Measurements from ENCODE around the gene COX5A.
"Not testable (repeated sequence)": the region's sequence is repeated elsewhere in the genome, so short reads cannot be mapped to it uniquely, and the experiment has no call there.

Gene COX5A

DNA sequence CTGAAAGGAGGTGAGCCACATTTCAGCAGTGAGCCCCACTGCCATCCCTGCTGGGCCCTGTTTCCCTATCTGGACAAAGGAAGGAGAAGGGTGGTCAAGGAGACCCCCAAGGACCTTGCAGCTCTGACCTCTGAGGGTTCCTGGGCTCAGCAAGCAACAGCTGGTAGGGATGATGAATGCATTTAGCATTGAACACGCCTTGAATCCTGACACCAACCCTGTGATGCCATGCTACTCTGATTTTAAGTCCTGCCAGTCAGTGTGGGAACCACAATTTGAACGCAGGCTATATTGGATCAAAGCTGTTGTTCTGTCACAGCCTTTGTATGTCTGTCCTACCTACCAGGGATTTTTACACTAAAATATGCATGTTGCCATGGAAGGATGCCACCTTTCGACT is 41.6 kb downstream of the COX5A start:
- DNase-seq = no peak

DNA sequence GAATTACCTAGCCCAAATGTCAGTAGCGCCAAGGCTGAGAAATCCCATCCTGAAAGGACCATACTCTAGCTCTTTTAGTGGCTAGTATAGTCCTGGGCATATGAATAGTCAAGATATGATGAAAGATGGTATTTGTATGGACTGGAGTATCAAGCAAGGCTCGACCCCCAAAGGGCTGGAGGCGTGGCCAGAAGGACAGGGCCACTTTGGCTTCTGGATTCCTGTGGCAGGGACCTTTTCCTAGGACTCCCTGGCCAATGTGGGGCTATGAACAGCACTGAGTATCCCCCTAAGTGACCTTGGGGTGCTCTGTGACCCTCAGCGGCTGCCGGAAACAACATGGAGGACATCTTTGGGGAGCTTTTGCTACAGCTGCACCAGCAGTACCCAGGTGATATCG is 42.0 kb downstream of the COX5A start:
- no peak for DNase-seq

DNA sequence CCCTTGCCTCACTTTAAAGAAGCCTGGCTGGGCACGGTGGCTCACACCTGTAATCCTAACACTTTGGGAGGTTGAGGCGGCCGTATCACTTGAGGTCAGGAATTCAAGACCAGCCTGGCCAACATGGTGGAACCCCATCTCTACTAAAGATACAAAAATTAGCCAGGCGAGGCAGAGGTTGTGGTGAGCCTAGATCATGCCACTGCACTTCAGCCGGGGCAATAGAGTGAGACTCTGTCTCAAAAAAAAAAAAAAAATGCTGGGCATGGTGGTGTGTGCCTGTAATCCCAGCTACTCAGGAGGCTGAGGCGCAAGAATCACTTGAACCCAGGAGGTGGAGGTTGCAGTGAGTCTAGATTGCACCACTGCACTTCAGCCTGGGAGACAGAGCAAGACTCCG is 43.5 kb downstream of the COX5A start:
- DNase-seq = not testable (repeated sequence)

DNA sequence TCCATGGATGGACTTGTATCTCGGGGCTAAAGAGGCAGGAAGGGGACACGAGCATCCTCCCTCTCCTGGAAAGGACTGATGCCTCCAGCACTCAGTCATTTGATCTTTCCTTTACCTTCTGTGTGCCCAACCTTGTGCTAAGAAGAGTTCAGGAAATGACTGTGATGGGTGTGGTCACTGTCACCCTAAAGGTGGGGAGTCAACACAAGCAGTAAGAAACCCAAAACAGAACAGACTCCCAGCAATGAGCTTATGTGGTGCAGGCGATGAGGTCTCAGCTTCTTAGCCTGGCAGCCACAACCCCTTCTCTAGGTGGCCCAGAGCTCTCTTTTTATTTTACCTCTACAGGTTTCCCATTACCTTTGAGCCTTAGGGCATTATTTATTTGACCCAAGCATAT is 44.2 kb downstream of the COX5A start:
- no peak for DNase-seq

DNA sequence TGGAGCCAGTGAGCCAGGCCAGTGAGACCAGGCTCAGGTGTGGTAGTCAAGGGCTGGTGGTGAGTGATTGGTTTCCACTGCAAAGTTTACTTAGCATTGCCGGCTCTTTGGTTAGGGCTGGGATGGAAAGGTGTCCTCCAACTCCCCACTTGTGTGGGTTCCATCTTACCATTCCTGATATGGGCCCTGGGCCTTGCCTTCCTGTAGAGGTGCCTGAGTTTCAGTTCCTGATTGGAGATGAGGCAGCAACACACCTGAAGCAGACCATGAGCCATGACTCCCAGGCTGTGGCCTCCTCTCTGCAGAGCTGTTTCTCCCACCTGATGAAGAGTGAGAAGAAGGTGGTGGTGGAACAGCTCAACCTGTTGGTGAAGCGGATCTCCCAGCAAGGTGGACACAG is 44.9 kb downstream of the COX5A start:
- DNase-seq = no peak

DNA sequence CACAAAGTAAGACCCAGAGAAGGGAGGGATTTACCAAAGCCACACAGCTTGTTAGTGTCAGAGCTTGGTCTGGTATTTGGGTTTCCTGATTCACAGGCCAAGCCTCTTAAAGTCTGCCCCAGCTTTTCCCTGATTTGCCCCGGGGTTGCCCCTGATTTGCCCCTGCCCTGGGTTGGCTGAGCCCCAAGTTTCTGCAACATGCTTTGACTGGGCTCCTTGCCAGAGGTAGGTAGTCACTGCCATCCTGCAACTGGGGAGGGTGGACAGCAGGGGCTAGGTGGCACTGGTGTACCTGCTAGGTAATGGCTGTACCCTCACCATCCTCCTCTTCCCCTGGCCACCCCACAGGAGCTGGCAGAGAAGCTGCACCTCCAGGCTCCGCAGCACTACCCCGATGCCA is 45.6 kb downstream of the COX5A start:
- no peak for DNase-seq

DNA sequence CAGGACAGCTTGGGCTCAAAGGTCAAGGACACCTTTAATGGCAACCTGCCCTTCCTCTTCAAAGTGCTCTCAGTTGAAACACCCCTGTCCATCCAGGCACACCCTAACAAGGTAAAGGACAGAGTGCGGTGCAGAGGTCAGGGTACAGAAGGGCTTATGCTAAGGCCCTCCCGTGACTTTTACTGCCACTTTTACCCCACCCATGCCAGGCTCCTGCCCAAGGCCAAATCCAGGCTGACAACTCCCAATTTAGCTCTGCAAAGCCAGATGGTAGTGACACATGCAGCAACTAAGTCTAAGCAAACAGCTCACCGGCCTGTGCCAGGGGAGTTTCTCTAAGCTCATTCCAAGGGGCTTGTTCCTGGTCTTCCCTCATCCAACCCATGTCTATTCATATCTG is 46.4 kb downstream of the COX5A start:
- DNase-seq = no peak

DNA sequence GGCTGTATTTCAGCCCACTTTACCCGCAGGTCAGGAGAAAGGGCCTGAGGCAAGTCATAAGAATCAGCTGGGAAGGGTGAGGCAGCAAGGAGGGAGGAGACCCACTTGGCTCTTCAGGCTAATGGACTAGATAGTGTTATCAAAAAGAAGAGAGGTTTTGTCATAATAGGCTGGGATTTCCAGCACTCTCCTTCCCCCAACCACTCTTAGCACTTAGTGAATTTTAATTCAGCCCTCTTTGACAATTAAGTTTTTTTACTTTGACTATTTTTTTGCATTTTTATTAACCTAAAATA is 47.3 kb downstream of the COX5A start:
- DNase-seq = no peak

DNA sequence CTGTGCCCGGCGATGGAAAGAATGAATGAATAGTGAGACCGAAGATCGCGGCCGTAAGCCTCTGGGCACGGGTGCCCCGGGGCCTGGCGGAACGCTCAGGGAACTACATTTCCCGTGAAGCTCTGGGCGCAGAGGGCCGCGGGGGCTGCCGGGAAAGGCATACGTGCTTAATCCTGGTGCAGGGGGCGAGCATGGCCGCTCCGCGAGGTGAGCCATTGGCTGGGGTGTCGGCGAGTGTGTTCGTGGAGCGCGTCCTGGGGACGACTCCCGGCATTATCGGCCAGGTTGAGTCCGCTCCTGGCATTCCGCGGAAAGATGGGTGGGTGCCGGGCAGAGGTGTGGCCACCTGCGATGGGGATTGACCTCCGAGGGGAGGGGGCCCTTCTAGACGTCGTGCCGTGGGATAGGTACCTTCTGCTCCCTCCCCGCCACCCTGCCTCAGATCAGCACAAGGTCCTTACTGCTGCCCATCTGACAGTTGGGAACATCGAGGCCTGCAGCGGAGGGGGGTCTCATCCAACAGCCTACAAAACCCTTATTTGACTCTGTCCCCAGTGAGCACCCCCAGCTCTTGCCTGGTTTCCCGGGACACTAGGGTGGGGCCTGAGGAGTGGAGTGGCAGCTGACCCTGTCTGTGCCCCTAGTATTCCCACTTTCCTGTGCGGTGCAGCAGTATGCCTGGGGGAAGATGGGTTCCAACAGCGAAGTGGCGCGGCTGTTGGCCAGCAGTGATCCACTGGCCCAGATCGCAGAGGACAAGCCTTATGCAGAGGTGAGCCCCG is 47.8 kb downstream of the COX5A start, which contains the start of gene MPI:
Gene MPI (plus strand): TSS at position 160 of the 782 bp plus-strand sequence. CDS start 32 bp downstream, at position 192.
- peak; percentile 75 for DNase-seq

DNA sequence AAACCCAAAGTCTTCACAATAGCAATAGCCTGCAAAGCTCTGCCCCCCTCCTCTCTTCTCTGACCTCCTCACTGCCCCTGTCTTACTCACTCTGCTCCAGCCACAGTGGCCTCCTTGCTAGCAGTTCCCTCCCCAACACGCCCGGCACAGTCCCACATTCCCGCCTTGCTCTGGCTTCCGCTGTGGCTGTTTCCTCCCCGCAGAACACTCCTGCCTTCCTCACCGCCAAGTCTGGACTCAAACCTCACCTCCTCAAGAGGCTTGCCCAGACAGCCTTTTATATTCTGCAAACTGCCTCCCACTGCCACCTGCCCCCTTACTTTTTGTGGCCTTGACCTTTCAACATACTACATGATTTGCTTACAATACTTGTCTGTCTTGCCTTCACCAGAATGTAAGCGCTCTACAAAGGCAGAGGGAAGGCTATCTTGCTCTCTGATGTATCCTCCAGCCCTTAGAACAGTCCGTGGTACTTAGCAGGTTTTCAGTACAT is 48.4 kb downstream of the COX5A start:
- no peak for DNase-seq

DNA sequence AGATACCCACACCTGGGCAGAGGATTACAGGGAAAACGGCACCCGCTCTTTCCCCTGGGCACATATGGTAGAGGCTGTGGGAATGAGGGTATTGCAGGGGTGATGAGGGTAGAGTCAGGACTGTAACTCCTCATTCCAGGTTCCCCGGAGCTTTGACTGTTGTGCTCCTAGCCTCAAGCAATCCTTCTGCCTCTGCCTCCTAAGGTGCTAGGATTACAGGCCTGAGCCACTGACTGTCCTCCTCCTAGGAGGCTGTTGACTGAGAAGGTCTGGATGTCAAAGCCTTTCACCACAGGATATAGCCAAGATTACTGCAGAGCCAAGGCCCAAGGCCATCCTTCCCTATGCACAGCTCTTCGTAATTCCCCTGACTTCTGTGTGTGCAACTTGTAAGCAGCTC is 49.2 kb downstream of the COX5A start:
- no peak for DNase-seq

DNA sequence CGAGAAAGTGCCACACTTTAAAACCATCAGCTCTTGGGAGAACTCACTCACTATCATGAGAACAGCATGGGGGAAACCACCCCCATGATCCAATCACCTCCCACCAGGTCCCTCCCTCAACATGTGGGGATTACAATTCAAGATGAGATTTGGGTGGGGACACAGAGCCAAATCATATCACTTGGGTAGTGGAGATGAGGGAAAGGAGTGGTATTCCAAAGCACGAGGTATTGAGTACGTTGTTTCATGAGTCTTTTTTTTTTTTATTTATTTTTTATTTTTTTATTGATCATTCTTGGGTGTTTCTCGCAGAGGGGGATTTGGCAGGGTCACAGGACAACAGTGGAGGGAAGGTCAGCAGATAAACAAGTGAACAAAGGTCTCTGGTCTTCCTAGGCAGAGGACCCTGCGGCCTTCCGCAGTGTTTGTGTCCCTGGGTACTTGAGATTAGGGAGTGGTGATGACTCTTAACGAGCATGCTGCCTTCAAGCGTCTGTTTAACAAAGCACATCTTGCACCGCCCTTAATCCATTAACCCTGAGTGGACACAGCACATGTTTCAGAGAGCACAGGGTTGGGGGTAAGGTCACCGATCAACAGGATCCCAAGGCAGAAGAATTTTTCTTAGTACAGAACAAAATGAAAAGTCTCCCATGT is 50.2 kb downstream of the COX5A start:
- not testable (repeated sequence) for DNase-seq

DNA sequence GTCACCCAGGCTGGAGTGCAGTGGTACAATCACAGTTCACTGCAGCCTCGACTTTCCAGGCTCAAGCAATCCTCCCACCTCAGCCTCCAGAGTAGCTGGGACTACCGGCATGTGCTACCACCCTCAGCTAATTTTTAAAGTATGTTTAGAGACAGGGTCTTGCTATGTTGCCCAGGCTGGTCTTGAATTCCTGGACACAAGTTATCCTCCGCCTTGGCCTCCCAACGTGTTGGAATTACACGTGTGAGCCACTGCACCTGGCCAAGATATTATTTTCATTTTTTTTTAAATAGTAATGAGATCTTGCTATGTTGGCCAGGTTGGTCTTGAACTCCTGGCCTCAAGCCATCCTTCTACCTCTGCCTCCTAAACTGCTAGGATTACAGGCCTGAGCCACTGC is 52.4 kb downstream of the COX5A start:
- no peak for DNase-seq

DNA sequence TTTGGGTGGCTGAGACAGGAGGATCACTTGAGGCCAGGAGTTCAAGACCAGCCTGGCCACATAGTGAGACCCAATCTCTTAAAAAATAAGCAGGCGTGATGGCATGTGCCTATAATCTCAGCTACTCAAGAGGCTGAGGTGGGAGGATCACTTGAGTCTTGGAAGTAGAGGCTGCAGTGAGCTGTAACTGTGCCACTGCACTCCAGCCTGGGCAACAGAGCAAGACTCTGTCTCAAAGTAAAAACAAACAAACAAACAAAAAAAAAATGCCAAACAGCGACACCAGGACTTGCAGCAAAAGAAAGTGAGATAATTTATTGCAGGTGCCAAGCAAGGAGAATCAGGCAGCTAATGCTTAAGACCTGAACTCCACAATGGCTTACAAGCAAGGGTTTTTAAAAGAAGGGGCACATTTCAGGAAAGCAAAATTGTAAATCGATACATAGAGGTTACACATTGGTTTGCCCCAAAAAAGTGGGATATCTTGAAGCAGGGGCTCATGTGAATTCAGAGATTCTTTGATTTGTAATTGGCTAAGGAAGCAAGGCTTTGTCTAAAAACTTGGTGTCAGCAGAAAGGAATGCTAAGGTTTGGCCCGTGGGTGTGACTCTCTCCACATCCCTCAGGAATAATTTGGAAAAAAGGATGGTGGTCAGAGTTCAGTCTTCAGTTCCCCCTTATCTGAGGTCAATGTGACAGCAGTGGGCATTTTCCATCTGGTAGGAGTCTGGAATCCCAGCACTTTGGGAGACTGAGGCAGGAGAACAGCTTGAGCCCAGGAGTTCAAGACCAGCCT is 53.2 kb downstream of the COX5A start:
- no peak for DNase-seq

DNA sequence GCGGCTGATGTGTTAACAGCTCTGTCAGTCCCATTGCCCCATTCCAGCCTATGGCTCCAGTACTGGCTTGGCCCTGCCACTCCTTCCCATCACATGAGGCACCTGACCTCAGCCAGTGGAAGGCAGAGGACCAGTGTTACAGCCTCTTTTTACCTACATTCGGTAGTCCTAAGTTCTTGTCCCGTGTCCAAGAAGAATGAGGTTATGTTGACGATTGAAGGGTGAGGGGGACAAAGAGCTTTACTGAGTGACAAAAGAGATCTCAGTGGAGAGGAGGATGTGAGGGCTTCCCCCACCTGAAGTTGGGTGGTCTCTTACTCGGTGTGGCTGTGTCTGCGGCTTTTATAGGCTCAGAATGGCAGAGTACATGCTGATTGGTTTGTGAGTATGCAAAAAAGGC is 55.3 kb downstream of the COX5A start:
- no peak for DNase-seq

DNA sequence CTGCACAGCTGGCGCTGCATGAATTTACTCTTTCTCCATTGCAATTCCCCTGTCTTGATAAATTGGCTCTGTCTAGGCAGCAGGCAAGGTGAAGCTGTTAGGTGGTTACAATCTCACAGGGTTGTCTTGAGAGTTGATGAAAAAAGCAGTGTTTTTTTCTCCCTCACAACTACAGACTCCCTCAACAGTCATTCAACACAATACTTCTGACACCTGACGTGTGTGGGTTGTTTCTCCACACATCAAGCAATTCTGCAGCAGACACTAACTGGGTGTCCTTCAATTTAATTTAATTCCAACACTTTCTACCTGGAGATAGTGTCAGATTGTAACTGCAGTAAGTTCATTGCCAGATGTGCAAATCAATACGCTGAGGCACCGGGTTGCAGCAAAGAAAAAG is 59.6 kb downstream of the COX5A start:
- DNase-seq = no peak

DNA sequence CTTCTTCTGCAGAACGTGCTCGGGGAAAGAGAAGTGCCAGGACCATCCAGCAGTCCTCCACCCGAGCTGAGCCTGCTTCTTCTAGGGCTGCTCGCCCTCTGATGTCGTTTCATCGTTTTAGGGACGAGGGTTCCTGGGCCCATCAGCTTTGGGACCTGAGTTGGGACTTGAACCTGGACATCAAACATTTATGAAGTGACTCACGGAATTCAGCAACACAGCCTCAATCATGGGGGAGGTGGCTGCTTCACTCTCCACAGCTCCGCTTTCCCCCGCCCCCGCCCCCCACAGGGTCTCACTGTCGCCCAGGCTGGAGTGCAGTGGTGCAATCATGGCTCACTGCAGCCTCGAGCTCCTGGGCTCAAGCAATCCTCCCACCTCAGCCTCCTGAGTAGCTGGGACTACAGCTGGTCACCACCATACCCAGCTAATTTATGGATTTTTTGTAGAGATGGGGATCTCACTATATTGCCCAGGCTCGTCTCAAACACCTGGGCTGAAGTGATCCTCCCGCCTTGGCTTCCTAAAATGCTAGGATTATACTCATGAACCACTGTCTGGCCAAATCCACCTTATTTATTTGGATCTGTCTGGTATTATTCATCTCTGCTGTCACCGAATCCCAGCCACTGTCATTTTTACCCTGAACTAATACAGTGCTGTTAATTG is 64.0 kb downstream of the COX5A start:
- DNase-seq = peak; percentile 40

DNA sequence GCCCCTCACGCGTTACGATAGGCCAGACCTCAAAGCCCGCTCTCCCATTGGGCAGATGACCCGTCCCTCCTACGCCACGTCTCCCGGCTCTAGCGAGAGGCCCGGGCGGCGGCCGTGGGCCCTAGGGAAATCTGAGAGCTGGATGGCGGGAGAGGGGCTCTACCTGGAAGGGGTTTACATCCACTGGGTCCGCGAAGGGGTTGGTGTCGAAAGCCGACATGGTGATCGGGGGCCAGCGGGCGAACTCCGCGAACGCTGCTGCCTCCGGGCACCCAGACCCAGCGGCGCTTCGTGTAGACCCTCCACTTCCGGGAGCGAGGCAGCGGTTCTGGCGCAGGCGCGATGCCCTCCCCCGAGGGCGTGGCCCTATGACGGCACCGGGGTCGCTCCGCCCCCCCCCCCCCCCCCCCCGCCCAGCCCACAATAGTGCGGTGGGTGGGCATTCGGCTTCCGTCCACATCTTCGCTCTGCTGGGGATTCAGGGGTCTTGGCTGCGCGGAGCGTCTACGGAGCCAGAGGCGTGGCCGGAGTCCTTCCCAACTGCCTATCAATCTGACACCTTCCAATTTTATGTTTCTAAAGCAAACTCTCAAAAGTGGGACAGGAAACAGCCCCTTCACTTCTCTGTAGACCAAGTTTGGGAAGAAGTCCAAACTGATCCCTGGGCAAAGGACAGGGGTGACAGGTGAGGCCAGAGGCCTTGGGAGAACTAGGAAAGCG is 64.7 kb downstream of the COX5A start, which contains the start of gene SCAMP2:
Gene SCAMP2 (minus strand): TSS at position 330 of the 720 bp plus-strand sequence. CDS start 110 bp downstream, at position 220.
- peak; percentile 88 for DNase-seq

DNA sequence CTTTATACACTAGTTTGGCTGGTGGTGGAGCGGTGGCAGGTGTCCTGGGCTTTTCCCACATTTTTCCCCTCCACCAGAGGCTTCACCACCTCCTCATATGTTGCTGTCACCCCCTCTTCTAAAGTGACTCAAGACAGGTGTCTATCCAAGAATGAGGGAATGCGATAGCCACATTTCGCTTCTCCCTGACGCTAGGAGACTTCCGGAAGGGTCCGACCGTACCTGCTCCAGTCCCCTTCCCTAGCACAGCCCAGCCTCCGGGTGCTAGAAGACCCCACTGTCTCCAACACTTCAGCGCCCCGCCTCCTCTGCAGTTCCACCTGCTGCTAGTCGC is 65.2 kb downstream of the COX5A start:
- no peak for DNase-seq

DNA sequence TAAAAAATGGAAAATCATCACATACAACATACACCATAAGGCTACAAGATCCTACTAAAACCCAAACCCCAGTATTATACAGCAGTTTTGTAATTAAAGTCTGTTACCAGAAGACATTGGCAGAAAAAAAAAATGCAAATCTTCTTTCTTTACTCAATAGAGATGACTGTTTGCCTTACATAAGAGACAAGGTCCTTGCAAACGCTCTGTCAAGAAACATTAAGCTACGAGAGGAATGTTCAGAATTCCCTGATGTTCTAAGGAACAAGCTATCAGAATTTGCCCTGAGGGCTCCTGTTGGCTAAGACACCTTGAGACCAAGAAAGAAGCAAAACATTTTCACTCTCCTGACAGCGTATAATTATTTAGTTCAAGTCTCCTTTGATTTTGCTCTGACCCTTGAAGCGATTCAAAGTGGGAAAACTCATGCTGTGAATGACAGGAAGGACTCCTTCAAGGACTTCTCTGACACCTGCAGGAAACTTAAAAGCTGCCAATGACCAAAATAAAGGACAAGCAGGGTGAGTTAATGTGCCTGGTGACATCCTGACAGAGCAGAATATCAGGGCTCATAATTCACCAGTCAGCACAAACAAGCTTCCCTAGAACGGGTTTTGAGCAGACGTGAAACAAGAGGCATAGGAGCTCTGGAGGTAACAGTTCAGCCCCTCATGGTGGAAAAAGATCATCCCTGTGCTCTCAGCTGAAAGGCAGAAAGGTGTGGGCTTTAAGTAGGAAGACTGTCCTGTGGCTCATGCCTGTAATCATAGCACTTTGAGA is 67.2 kb downstream of the COX5A start:
- no peak for DNase-seq
